Fibroblast of pulmonary artery (primary cell): ENCODE measurements around the gene DCXR.

ENCODE experiments used
- DNase-seq: peaks from one replicate; pipeline ENCODE4 v3.0.0-alpha.2; 2010; ENCODE audit warnings: low read depth
- H3K4me3 ChIP-seq: replicated peaks from 2 replicates; pipeline ENCODE4 v1.5.1; 2011; ENCODE audit warnings: low read depth, mild to moderate bottlenecking, control low read depth, low read length, moderate library complexity
- TF ChIP-seq, protein P1 (sequence below): IDR thresholded peaks from 2 replicates; pipeline ENCODE4 v1.5.1; 2011; ENCODE audit warnings: mild to moderate bottlenecking, control low read depth, low read length, inconsistent platforms; ENCODE audit errors: missing control alignments

Gene DCXR

DNA sequence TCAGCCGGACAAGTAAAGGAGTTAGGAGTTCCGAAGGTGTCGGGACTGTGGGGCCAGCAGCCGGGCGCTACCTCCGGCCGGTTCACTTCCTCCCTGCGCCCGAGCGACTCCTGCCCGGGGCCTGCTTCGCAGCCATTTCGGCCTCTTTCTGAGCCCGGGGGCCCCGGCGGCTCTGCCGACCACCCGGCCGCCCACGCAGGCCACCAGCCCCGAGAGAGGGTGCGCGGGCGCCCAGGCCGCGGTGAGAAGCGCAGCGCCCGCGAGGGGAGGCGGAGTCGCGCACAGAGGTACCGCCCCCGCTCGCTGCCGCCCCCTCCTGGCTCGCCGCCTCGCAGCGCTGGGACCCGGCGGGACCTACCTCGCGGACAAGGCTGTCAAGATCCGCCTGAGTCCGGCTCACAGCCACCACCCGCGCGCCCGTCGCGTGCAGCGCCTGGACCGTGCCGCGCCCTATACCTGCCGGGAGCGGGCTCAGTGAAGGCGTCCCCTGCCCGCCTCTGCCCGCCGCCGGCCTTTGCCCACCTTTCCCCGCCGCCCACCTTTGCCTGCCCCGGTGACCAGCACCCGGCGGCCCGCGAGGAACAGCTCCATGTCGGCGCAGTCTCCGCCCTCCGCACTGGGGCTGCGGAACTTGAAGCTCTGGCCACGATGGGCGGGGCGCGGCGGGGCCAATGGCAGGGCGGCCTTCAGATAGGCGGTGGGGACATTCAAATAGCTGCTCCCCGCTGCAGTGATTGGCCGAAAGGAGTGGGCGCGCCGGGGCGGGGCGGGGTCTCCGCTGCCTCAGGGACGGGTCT, at the start of gene DCXR:
Gene DCXR (minus strand): TSS at position 606 of the 797 bp plus-strand sequence. CDS start 15 bp downstream, at position 591.
- peak within 1 kb of the TSS; percentile 67 for H3K4me3 ChIP-seq
- TF ChIP-seq, protein P1, sequence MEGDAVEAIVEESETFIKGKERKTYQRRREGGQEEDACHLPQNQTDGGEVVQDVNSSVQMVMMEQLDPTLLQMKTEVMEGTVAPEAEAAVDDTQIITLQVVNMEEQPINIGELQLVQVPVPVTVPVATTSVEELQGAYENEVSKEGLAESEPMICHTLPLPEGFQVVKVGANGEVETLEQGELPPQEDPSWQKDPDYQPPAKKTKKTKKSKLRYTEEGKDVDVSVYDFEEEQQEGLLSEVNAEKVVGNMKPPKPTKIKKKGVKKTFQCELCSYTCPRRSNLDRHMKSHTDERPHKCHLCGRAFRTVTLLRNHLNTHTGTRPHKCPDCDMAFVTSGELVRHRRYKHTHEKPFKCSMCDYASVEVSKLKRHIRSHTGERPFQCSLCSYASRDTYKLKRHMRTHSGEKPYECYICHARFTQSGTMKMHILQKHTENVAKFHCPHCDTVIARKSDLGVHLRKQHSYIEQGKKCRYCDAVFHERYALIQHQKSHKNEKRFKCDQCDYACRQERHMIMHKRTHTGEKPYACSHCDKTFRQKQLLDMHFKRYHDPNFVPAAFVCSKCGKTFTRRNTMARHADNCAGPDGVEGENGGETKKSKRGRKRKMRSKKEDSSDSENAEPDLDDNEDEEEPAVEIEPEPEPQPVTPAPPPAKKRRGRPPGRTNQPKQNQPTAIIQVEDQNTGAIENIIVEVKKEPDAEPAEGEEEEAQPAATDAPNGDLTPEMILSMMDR, result peak; percentile 34
- DNase-seq, result peak; percentile 95

DNA sequence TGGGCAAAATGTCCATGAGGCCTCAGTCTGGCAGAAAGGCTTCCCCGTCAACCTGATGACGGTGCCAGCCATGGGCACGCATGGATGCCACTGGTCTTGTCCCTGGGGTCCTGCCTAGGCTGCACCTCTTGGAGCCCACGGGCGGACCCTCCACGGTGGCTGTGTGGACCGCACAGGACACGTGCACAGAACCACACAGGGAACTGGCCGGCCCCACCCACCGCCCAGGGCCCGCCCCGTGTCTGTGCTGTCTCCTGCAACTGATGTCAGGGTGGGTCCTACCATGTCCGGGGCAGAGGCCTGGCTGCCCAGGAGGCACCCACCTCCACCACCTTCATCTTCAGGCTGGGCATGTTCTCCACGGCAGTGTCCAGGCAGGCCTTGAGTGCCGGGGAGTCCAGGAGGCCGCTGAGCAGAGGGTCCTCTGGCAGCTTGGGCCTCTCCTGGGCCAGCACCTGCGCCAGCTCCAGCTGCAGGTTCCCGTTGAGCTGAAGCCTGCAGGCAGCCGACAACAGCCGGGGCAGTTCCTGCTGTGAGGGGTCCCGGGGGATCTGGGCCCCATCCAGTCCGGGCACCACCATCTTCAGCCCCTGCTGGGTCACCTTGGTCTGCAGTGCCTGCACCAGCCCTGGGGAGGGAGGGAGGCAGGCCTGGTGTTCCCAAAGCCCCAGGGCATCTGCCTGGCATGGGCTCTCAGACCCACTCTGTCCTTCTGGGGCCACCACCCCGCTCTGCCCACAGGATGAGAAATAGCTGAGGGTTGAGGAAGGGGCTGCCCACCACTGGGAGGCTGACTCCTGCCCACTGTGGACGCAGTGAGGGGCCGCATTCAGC, 48.7 kb upstream of the DCXR start:
- no peak for DNase-seq

DNA sequence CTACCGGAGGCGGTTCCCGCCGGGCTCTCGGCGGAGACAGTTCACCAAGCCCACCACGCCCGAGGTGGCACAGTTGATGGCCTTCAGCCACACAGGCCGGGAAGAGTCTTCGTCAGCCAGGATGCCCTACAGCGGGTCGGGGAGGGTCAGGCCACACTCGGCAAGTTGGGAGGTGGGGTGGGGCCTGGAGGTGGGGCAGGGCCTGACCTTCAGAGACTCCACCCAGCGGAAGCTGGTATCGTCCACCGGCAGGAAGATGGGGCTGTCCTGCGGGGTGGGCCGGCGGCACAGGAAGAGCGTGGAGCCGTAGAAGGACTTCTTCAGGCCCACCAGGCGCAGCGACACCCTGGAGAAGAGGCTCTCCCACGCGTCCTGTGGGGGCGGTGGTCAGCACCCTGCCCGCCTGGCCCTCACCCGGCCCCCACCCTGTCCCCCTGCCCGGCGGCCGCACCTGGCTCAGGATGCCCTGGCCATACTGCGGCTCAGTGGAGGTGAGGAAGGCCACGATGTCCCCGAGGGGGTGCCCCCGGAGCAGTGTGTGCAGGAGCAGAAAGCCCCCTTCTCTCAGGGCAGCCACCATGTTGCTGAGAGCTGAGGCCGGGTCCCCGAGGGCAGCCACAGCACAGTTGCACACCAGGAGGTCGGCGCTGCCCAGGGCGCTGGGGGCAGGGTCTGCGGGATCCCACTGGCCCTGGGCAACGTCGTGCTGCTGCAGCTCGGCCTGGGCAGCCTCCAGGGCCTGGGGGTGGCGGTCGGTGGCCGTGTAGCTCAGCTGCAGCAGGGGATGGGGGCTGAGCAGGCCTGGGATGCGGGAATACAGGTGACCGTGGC, 47.7 kb upstream of the DCXR start:
- H3K4me3 ChIP-seq, result no peak overlapping the region
- DNase-seq, result no peak
- TF ChIP-seq, protein P1, result no peak

More for the DNA sequence above, 48.7 kb upstream of the DCXR start:
- H3K4me3 ChIP-seq, result no peak overlapping the region
- TF ChIP-seq, protein P1, result no peak

DNA sequence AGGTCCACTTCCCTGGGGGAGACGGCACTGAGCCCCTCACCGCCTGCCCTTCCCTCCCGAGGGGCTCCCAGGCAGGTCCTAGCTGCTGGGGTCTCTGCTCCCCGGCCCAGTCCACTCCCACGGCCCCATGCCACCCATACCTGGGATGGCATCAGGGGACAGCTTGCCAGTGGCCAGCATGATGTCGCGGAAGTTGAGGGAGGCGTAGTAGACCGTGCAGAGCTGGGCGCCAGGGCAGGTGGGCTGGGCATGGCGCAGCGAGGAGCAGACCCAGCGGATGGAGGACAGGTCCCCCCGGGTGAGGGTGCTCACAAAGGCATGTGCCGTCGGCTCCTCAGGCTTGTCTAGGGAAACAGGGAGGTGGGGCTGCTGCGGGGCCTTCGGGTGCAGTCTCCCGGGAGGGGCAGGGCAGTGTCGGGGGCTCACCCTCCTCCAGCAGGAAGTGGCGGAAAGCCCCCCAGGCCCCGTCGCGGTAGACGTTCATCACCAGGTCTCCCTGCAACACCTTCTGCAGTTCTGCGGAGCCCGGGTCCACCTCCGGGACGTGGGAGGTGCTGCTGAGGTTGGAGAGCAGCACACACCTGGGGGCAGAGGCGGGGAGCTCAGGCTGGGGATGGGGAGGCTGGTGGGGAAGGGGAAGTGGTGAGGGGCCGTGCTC, 47.0 kb upstream of the DCXR start:
- DNase-seq, result no peak
- H3K4me3 ChIP-seq, result no peak overlapping the region
- TF ChIP-seq, protein P1, result no peak

DNA sequence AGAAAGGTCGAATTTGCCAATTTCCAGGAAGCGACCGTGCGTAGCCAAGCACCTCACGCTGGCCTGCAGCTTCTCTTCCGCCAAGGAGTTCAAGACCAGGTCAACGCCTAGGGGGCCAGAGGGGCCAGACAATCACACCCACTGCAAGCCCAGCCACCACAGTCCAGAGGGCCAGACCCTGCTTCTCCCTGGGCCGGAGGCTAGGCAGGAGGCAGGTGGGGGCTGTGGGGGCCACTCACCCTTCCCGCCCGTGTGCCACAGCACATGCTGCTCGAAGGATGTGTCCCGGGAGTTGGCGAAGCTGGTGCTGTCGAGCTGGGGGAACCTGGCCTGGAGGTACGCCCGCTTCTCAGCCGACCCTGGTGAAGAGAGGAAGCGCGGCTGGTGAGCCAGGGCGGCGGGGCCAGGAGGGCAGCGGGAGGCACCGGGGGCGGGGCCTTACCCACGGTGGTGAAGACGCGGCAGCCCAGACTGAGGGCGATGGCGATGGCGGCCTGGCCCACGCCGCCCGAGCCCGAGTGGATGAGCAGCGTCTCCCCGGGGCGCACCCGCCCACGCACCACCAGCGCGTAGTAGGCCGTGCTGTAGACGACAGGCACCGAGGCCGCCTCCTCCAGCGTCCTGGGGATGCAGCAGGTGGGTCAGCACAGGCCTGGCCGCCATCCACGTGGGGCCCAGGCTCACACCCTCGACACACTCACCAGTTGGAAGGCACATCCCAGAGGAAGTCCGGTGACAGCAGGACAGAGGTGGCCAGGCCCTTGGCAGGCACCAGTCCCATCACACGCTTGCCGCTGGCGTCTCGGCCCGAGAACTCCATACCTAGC, 46.2 kb upstream of the DCXR start:
- TF ChIP-seq, protein P1, result no peak
- no peak for DNase-seq
- no peak overlapping the region for H3K4me3 ChIP-seq
